Calu3 (cell line): ENCODE measurements around the gene OMG. TPM values are rescaled to one million over a fixed set of nuclear protein-coding genes. Genes with fewer than 3 reads are reported as not detected.

Source experiments
- BruUV-seq: library from RNA; stranded (reverse); fragments of 400-500 nt; replicated peaks from 2 replicates; lab custom pipeline; 2021; lab: Mats Ljungman, UMichigan
- CTCF ChIA-PET: fragments of 300-600 bp; sonication (Branson Sonifier 250); formaldehyde crosslinking; loops from one replicate; lab custom pipeline; 2022; ENCODE audit warnings: antibody characterized with exemption; lab: Charles Lee
- DNase-seq: peaks from one replicate; pipeline ENCODE4 v3.0.0; 2022
- H3K27ac Mint-ChIP-seq: one replicate; pipeline ENCODE4 v1.8.0; 2022; ENCODE audit warnings: mixed read lengths; ENCODE audit not compliant: unreplicated experiment
- H3K27me3 Mint-ChIP-seq: one replicate; pipeline ENCODE4 v1.8.0; 2022; ENCODE audit warnings: mixed read lengths; ENCODE audit not compliant: unreplicated experiment
- H3K36me3 Mint-ChIP-seq: one replicate; pipeline ENCODE4 v1.8.0; 2022; ENCODE audit warnings: mild to moderate bottlenecking, moderate library complexity, mixed read lengths; ENCODE audit not compliant: insufficient read depth, unreplicated experiment
- H3K4me1 Mint-ChIP-seq: one replicate; pipeline ENCODE4 v1.8.0; 2022; ENCODE audit warnings: mild to moderate bottlenecking, low read depth, mixed read lengths; ENCODE audit not compliant: unreplicated experiment
- H3K4me3 Mint-ChIP-seq: one replicate; pipeline ENCODE4 v1.8.0; 2022; ENCODE audit warnings: mild to moderate bottlenecking, low read depth, moderate library complexity, mixed read lengths; ENCODE audit not compliant: unreplicated experiment
- H3K9me3 Mint-ChIP-seq: one replicate; pipeline ENCODE4 v1.8.0; 2022; ENCODE audit warnings: low read depth, mixed read lengths; ENCODE audit not compliant: unreplicated experiment
- intact Hi-C: fragments of 100-400 bp; cut with micrococcal nuclease; formaldehyde crosslinking; loops from one replicate; pipeline ENCODE4 v1.10.0; 2022; ENCODE audit not compliant: unreplicated experiment
- total RNA-seq: library from RNA; stranded (reverse); gene quantifications from 2 replicates; pipeline ENCODE4 v1.2.3, GENCODE V29; 2022
- TF ChIP-seq, protein P1 (sequence below): fragments of 200-600 bp; IDR thresholded peaks from one replicate; pipeline ENCODE4 v1.8.0; 2022; ENCODE audit warnings: antibody characterized with exemption; ENCODE audit not compliant: unreplicated experiment

OMG gene
- total RNA-seq, 1 experiment from 2014 or later = not detected

- no peaks in the 10 kb centered on the region for H3K36me3 Mint-ChIP-seq
- TF ChIP-seq, protein P1, sequence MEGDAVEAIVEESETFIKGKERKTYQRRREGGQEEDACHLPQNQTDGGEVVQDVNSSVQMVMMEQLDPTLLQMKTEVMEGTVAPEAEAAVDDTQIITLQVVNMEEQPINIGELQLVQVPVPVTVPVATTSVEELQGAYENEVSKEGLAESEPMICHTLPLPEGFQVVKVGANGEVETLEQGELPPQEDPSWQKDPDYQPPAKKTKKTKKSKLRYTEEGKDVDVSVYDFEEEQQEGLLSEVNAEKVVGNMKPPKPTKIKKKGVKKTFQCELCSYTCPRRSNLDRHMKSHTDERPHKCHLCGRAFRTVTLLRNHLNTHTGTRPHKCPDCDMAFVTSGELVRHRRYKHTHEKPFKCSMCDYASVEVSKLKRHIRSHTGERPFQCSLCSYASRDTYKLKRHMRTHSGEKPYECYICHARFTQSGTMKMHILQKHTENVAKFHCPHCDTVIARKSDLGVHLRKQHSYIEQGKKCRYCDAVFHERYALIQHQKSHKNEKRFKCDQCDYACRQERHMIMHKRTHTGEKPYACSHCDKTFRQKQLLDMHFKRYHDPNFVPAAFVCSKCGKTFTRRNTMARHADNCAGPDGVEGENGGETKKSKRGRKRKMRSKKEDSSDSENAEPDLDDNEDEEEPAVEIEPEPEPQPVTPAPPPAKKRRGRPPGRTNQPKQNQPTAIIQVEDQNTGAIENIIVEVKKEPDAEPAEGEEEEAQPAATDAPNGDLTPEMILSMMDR = no peak
- CTCF ChIA-PET = interaction anchor here (1.1 kb wide), 1 partner anchor 44 kb away, joined by 3 read pairs; no protein-coding TSS in a partner anchor
- H3K4me3 Mint-ChIP-seq = no peak overlapping the region
- peaks cover 6% of the 10 kb centered on the region for H3K4me1 Mint-ChIP-seq
- no peaks in the 10 kb centered on the region for H3K9me3 Mint-ChIP-seq
- intact Hi-C loops = no loop called here
- no peak for DNase-seq
- no TSS peak for BruUV-seq
- H3K27ac Mint-ChIP-seq = no peak overlapping the region
- no peaks in the 10 kb centered on the region for H3K27me3 Mint-ChIP-seq
Observed at GRCh38 chr17:31294820-31295488, 2.1 kb downstream of the OMG start.

DNA sequence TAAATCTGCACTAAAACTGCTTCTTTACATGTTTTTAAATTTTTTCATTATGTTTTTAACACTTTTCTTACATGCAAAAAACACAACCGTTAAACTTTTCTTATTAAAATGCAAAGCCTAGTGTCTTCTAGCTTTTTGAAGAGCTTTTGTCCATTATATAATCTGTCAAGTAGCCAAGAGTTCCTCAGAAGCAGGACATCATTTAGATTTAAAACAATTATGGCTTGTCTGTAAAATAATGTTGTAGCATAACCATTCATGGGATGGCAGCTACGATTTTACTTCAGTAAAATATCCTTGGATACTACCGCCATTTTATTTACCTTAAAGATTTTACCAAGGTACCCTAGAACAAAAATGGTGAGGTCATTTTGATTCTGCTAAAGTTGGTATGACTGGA lies 2.8 kb downstream of the OMG start:
- DNase-seq = no peak
- no TSS peak for BruUV-seq
- no peaks in the 10 kb centered on the region for H3K4me1 Mint-ChIP-seq
- intact Hi-C loops = no loop called here
- no peaks in the 10 kb centered on the region for H3K27me3 Mint-ChIP-seq
- TF ChIP-seq, protein P1 = no peak
- no peaks in the 10 kb centered on the region for H3K36me3 Mint-ChIP-seq
- no peaks in the 10 kb centered on the region for H3K9me3 Mint-ChIP-seq
- H3K27ac Mint-ChIP-seq = no peak overlapping the region
- CTCF ChIA-PET = interaction anchor here (1.1 kb wide), 1 partner anchor 45 kb away, joined by 3 read pairs; no protein-coding TSS in a partner anchor
- no peak overlapping the region for H3K4me3 Mint-ChIP-seq

DNA sequence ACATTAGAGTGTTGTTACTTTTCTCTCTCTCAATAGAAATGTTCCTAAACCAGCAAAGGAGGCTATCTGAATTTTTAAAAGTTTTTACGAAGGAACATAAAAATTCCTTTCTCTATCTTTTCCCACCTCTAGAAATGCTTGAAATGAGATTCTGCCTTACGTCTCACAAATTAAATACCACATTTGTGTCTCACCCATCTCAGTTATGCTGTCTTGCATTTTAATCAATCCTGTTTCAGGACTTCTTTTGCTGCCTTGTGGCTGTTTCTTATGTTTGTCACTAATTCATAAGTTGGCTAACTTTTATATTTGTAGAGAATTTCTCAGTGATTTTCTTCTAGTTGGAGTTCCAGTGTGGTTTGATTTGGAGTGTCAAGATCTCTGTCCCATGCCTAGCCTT lies 3.5 kb downstream of the OMG start:
- TF ChIP-seq, protein P1 = no peak
- Mint-ChIP-seq H3K9me3 (no peaks in the 10 kb centered on the region), H3K27ac (no peak overlapping the region), H3K27me3 (no peaks in the 10 kb centered on the region), H3K36me3 (no peaks in the 10 kb centered on the region), H3K4me3 (no peak overlapping the region), H3K4me1 (no peaks in the 10 kb centered on the region)
- CTCF ChIA-PET = no interaction called here
- intact Hi-C loops = no loop called here
- DNase-seq = no peak
- no TSS peak for BruUV-seq

DNA sequence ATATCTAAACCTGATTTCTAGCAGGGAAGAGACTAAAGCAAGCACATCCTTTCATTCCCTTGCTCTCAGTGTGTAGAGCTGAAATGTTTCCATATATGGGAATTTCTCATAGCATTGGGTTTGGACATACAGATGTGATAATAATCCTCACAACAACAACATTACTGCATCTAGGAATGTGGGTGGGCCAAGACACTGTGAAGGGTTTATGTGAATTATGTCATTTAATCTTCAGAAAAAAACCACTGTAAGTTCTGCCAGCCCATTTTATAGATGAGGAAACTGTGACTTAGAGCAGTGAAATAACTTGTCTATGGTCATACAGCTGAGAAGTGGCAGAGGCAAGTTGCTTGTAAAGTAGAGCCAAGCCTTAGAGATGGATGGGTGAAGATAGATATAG lies 5.2 kb downstream of the OMG start:
- Mint-ChIP-seq H3K27me3 (no peaks in the 10 kb centered on the region), H3K36me3 (no peaks in the 10 kb centered on the region), H3K4me3 (no peak overlapping the region), H3K4me1 (no peaks in the 10 kb centered on the region), H3K27ac (no peak overlapping the region), H3K9me3 (no peaks in the 10 kb centered on the region)
- DNase-seq = no peak
- TF ChIP-seq, protein P1 = no peak
- BruUV-seq = no TSS peak
- intact Hi-C loops = no loop called here
- CTCF ChIA-PET = no interaction called here
